Stimulated activated CD8-positive, alpha-beta memory T cell treated with anti-CD3 and anti-CD28 coated beads, Interleukin-4, amount 100 ng/mL, for 1 hour (primary cell): Measurements from ENCODE around the gene TP53TG3D.
"Not testable (repeated sequence)": the region's sequence is repeated elsewhere in the genome, so short reads cannot be mapped to it uniquely, and the experiment has no call there.

ENCODE experiments used
- DNase-seq, 2 donors: peaks; one replicate each; pipeline ENCODE4 v3.0.0-alpha.2; 2020; ENCODE audit warnings: low read depth in 2 of 2, low spot score in 1 of 2

Gene TP53TG3D, protein sequence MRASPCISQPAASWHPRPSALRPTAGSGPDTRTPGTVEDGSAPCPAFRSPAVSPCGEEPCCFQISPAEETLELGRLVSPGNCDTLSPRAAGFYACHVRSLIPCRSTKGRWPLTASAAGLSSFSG

DNA sequence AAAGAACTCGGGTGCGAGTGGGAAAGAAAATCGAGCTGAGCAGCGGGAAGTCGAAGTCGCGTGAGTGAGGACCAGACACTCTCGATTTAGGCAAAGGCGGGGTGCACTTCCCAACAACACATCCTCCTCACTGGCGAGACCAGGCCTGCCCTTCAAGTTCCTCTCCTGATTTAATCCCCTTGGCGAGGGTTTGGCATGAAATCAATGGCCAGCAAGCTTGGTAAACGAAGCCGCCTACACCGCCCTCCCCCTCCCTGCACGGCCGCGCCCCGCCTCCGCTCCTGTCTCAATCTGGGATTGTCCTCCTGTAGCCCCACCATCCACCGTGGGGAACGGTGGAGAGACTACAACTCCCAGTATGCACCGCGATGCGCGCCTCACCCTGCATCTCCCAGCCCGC, at the start of gene TP53TG3D:
Gene TP53TG3D (plus strand): TSS at position 301 of the 400 bp plus-strand sequence. CDS start 68 bp downstream, at position 369.
- not testable (repeated sequence) for DNase-seq

DNA sequence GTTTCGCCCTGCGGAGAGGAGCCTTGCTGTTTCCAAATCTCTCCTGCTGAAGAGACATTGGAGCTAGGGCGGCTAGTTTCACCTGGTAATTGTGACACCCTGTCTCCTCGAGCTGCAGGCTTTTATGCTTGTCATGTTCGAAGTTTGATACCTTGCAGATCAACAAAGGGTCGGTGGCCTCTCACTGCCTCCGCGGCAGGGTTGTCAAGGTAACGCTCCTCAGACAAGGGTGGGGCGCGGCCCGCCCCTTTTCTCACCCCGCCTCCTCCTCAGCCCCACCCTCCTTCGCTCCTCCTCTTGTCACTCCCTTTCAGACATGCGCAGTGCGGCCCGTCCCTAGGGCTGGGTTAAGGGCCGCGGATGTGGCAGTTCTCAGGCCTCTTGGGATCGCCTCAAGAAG, 421 bp downstream of the TP53TG3D start:
- DNase-seq = peak in 1 of 2 donors; percentile 9

DNA sequence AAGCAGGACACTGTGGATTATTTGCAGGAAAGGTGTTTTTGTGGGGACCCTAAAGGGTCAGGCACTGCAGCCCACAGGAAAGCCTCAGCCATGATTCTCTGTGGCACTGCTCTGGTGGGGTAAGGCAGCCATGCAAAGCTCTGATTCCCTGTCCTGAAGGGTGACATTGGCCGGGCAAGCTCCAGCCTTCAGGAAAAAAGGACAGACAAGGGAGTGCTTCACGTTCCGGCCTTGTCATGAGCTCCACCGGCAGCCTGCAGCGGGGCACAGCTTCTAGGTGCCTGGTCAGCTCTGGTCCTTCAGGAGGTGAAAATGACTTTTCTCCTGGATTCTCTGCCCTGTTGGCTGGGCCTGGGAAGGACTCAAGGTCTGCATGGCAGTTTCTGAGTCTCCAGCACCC, 8.4 kb downstream of the TP53TG3D start:
- DNase-seq = not testable (repeated sequence)

DNA sequence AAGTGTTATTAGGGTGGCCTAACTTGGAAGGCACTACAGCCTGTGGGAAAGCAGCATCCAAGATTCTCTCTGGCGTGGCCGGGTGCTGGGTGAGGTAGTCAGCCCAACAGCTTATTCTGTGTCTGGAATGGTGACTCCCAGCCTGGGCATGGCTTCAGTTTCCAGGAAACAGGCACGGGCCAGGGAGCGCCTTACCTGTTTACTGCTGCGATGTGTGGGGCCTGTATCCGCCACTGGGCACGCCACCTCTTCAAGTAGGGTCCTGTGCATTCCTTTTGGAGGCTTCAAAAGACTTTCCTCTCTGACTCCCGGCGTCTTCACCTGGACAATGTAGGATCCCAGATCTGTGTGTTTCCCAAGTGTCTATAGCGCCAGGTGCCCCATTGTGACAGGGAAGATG, 10.5 kb downstream of the TP53TG3D start:
- DNase-seq = not testable (repeated sequence)

DNA sequence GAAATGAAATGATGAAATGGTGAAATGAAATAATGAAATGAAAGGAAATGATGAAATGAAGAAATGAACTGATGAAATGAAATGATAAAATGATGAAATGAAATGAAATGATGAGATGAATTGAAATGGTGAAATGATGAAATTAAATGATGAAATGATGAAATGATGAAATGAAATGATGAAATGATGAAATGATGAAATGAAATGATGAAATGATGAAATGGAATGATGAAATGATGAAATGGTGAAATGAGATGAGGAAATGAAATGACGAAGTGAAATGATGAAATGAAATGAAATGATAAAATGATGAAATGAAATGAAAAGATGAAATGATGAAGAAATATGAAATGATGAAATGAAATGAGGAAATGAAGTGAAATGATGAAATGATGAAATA, 28.8 kb downstream of the TP53TG3D start:
- DNase-seq = not testable (repeated sequence)

DNA sequence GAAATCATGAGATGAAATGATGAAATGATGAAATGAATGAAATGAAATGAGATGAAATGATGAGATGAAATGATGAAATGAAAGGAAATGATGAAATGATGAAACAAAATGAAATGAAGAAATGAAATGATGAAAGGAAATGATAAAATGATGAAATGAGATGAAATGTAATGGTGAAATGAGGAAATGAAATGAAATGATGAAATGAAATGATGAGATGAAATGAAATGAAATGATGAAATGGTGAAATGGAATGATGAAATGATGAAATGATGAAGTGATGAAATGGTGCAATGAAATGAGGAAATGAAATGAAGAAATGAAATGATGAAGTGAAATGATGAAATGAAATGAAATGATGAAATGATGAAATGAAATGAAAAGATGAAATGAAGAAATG, 29.9 kb downstream of the TP53TG3D start:
- DNase-seq = not testable (repeated sequence)

DNA sequence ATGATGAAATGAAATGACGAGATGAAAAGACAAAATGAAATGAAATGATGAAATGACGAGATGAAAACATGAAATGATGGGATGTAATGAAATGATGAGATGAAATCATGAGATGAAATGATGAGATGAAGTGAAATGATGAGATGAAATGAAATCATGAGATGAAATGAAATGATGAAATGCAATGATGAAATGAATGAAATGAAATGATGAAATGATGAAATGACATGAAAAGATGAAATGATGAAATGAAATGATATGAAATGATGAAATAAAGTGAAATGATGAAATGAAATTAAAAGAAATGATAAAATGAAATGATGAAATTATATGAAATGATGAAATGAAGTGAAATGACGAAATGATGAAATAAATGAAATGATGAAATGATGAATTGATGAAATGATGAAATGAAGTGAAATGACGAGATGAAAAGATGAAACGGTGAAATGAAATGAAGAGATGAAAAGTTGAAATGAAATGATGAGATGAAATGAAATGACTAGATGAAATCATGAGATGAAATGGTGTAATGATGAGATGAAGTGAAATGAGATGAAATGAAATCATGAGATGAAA, 30.9 kb downstream of the TP53TG3D start:
- not testable (repeated sequence) for DNase-seq

DNA sequence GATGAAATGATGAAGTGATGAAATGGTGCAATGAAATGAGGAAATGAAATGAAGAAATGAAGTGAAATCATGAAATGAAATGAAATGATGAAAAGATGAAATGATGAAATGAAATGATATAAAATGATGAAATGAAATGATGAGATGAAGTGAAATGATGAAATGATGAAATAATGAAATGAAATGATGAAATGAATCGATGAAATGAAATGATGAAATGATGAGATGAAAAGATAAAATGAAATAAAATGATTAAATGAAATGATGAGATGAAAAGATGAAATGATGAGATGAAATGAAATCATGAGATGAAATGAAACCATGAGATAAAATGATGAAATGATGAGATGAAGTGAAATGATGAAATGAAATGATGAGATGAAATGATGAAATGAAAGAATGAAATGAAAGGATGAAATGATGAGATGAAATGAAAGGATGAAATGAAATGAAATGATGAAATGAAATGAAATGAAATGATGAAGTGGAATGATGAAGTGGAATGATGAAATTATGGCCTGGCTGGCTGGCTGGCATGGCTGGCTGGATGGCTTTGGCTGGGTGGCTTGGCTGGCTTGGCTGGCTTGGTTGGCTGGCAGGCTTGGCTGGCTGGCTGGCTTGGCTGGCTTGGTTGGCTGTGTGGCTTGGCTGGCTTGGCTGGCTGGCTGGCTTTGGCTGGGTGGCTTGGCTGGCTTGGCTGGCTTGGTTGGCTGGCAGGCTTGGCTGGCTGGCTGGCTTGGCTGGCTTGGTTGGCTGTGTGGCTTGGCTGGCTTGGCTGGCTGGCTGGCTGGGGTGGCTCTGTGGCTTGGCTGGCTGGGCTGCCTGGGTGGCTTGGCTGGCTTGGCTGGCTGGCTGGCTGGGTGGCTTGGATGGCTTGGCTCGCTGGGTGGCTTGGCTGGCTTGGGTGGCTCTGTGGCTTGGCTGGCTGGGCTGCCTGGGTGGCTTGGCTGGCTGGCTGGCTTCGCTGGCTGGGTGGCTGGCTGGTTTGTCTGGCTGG, 32.0 kb downstream of the TP53TG3D start:
- not testable (repeated sequence) for DNase-seq

DNA sequence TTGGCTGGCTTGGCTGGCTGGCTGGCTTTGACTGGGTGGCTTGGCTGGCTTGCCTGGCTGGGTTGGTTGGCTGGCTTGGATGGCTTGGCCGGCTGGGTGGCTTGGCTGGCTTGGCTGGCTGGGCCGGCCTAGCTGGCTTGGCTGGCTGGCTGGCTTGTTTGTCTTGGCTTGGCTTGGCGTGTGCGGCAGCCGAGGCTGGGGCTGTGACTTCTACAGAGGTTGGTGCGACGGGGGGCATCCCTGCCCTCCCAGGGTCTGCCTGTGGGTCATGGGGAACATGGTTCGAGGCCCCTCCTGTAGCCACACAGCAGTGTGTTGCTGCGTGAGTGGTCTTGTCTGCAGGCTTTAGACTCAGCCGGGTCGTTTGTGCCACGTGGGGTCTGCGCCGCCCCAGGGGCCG, 33.1 kb downstream of the TP53TG3D start:
- DNase-seq = not testable (repeated sequence)

DNA sequence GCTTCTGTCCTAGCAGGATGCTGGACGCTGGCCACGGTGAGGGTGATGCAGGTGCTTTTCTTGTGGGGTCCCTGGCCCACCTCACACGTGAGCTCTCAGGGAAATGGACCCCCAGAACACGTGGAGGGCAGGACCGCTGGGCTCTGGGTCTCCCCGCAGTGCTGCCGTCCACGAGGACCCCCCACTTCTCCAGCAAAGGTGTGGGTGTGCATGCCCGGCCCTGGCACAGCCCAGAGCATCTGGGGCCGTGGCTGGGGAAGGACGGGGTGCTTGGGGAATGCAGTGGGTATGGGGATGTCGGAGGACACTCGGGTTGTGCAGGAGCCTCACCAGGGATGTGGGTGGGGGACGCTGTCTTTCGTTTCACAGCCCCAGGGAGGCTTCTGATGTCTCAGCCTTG, 34.7 kb downstream of the TP53TG3D start:
- not testable (repeated sequence) for DNase-seq

DNA sequence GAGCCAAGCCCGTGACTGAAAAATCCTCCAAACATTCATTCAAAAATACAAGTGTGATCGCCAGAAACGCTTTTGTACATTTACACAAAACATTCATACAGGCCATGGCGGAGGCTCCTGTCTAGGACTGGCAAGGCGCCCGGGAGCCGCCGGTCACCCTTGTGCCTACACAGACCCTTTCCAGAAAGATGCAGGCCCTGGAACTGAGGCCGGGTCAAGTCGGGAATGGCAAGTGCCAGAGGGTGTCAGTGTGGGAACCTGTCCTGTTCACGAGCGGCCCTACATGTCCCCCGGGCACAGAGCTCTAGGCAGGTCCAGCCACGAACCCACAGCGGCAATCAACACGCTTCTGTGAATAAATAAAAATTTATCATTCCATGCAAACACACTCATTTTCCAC, 36.1 kb downstream of the TP53TG3D start:
- not testable (repeated sequence) for DNase-seq

DNA sequence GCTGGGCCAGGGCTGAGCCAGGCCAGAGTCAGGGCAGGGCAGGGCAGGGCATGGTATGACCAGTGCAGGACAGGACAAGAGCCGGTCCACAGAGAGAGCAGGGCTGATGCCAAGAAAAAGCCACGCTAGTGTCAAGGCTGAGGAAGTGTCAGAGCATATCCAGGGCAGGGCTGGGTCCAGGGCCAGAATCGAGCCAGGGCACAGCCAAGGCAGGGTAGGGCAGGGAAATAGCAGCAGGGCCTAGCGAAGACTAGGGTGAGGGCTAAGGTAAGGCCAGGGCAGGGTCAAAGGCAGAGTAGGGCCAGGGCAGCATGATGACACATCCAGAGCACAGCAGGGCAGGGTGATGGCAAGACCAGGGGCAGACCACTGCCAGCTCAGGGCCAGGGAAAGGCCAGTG, 49.7 kb downstream of the TP53TG3D start:
- not testable (repeated sequence) for DNase-seq
